Activated T-helper 1 cell treated with Interleukin-2 at 50 U/mL for 16 hours (primary cell): ENCODE results near the gene CLINT1.
"Not testable (repeated sequence)": the region's sequence is repeated elsewhere in the genome, so short reads cannot be mapped to it uniquely, and the experiment has no call there.

Experiments
- DNase-seq: peaks from one replicate; pipeline ENCODE4 v3.0.0-alpha.2; 2020; ENCODE audit warnings: low read depth

CLINT1 gene

DNA sequence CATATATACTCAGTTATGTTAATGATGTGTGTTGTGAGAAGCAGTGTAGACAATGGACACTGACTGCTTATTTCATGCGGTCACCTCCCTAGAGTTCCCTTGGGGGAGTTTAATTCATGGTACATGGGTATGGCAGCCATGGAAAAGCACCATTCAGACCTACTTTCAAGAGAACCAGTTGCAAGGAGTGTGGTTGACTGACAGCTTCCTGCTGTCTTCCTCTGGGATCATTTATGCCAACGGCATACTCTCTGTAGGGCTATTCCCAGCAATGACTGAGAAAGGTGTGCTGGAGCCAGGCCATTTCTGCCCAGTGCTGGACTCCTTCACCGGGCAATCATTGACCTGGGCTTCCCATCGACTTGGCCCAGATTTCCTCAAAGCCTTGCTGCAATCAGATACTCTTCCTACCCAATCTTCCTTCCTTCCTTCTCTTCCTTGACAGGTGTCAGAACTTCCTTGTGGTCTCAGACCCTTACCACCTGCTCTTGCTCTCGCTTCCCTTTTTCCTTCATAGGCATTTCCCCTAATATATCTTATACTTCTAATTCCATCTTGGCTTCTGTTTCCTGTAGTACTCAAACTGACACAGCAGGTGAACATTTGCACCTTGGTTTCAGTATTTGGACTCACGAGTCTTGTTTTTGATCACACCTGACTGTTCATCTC is 3.4 kb upstream of the CLINT1 start:
- DNase-seq = no peak

DNA sequence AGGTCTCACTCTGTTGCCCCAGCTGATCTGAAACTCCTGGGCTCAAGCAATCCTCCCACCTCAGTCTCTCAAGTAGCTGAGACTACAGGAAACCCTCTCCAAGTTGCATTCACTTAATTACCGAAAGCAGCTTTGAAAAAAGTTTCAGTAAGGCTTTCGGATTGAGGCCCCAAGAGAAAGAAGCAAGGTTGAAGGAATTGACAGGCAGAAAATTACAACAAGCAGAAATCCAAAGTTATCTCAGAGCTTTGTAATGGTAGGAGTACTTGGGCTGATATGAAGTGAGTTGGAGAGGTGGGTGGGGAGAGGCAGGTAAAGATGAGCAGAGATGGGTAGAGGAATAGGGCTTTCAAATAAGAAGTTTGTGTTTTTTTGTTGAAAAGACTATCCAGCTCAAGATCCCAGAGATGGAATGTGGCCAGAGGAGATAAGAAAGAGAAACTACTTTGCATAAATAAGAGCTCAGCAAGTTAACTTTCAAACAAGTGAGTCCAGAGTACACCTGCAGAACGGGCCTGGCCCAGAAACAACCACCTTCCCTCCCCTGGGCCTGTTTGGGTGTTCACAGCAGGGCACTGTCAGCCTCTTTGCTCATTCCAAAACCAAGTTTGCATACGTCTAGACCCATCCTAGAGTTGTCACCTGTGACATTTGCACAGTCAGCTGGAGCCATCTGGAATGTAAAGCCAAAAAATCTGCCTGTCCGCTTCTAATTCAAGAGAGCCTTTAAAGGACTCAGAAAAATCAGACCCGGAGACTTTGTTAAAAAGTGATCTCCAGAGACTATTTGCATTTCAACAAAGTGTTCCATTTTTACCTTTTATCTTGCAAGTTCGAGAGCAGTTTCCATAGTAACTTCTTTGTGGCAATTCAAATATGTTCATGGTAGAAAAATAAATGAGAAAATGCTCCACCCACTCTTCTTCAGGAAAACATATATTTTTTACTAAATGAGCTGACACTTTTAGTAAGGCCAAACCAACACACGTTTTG is 2.2 kb upstream of the CLINT1 start:
- no peak for DNase-seq

DNA sequence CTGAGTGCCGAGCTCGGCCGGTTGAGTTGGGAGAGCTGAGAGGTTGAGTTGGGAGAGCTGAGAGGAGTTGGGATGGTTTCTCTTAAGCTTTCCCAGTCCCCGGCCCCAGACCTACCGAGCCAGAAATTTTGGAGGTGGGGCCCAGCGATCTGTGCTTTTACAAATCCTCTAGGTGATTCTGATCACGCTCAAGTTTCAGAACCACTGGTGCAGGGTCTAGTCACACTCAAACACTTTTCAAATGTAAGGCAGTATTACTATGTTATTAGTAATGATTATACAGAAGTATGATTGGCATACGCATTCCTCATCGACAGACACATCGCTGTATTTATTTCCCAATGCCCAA is 256 bp upstream of the CLINT1 start:
- no peak for DNase-seq

DNA sequence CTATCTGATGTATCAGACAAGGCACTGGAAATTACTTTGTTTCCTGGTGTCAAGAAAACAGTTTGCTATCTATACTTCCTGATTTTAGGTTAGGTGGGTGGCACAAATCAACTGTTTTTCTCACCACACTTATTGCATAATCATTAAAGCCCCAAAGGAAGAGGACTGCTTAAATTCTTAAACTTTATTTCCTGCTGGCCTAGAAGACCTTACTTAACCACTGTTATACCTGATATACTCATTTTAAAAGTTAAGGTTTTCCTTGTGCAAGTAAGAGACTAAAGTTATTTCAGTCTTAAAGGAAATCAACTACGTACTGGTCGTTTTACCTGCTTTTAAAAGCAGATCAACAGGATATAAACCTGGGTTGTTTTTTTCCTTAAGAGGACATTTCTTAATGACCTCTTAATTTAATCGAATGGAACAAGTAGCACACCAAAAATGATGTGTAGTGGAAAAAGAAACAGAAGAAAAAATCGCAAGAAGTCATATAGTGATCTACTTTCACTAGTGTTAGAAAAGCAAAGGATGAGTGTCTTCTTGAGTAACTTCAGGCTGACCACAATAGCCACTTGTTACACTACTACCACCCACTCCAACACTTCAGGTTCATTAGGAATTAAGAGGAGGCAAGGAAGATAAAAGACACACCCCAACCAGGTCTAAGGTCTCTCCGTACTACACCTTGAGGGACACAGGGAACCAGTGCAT is 974 bp downstream of the CLINT1 start:
- no peak for DNase-seq

DNA sequence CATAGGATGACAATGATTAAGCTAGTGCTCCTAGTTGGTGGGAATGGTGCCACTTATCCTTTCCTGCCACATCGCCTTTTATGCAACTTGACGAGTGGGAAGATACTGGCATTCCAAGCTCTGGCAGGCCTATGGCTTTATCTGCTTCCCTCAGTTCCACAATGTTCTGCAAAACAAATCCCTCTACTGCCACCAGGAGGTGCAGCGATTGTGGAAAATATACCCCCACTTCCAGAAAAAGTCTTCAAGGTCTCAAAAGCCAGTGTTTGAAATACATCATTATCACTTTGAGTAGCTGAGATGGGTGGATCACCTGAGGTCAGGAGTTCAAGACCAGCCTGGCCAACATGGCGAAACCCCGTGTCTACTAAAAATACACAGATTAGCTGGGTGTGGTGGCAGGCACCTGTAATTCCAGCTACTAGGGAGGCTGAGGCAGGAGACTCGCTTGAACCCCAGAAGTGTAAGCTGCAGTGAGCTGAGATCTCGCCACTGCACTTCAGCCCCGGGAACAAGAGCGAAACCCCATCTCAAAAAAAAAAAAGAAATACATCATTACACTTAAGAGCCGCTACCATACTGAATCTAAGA is 3.4 kb downstream of the CLINT1 start:
- DNase-seq = no peak

DNA sequence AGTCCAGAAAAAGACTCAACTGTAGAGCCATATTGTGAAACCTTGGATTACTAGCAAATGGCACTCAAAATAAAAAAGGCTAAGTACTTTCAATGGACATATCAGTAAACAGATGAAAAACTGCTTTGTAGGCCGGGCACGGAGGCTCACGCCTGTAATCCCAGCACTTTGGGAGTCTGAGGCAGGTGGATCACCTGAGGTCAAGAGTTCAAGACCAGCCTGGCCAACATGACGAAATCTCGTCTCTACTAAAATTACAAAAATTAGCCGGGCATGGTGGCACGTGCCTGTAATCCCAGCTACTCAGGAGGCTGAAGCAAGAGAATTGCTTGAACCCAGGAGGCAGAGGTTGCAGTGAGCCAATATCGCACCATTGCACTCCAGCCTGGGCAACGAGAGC is 5.6 kb downstream of the CLINT1 start:
- not testable (repeated sequence) for DNase-seq

DNA sequence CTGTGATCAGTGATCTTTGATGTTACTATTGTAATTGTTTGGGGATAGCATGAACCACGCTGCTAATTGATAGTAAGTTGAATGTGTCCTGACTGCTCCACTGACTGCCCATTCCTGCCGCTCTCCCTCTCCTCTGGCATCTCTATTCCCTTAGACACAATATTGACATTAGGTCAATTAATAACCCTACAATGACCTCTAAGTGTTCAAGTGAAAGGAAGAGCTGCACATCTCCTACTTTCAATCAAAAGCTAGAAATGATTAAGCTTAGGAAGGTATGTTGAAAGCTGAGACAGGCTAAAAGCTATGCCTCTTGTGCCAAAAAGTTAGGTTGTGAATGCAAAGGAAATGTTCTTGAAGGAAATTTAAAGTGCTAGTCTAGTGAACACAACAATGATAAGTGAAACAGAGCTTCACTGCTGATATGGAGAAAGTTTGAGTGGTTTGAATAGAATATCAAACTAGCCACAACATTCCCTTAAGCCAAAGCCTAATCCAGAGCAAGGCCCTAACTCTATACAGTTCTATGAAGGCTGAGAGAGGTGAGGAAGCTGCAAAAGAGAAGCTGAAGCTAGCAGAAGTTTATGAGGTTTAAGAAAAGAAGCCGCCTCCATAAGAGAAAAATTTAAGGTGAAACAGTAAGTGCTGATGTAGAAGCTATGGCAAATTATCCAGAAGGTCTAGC is 12.9 kb downstream of the CLINT1 start:
- no peak for DNase-seq

DNA sequence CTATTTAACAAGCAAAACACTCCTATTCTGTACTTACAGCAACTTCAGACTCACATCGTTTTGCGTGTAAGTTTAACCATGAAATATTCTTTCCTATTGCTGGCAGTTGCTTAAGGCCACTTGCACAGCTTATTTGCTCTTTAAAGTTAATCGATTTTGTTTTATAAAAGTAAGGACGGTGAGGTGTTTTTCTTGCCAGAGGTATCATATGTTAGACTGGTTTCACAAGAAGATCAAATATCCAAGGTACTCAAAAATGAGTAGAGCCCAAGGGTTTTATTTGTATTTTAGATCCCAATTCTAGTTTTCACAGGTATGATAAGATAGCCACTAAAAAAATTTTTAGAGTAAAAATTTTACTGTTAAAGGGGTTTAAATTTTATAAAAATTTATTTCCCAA is 16.2 kb downstream of the CLINT1 start:
- no peak for DNase-seq

DNA sequence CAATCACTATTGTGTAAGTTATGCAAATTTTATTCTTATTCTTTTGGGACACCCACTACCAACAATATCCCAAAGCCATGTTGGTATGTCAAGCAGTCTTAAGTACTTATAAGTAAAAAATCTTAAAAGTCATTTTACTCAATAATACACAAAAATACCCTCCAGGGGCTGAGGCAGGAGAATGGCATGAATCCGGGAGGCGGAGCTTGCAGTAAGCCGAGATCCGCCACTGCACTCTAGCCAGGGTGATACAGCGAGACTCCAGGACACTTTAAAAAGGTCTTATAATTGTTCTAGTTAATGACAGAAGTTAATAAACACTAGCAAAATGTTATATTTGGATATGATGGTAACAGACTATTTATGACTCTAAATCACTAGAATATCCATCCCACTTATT is 16.8 kb downstream of the CLINT1 start:
- DNase-seq = no peak

DNA sequence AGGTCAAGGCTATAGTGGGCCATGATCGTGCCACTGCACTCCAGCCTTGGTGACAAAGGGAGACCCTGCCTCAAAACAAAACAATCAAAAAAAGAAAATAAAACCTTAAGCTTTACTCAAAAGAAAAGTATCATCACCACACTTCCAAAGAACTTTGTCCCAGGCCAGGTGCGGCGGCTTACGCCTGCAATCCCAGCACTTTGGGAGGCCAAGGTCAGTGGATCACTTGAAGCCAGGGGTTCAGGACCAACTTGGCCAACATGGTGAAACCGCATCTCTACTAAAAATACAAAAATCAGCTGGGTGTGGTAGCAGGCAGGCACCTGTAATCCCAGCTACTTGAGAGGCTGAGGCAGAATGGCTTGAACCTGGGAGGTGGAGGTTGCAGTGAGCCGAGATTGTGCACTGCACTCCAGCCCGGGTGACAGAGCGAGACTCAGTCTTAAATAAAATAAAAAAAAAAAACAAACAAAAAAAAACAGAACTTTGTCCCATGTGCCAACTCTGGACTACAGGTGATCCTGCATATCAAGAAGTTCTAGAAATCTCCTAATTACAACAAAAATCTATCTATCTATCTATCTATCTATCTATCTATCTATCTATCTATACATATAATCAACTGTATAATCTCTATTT is 19.7 kb downstream of the CLINT1 start:
- no peak for DNase-seq

DNA sequence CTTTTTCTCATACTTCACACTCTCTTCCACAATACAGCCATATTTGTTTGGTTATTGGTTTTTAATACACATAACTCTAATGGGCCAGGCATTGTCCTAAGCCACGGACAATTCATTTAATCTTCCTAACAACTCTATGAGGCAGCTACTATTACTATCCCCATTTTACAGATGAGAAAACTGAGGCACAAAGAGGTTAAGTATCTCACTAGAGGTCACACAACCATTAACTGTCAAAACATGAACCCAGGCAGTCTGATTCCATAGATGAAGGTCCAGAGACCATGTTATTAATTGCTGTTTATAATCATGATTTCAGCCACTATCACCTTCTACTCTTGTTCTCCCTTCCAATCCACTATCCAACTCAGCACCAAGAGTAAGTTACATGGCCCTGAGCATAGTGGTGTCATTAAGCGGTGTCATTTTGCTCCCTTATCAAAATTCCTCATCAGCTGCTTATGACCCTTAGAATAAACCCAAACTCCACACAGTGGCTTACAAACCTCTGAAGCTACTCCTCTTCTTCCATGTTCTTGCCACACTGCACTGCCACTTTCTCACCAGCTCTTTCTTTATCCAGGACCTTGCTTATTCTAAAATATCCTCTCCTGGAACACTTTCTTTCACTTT is 22.7 kb downstream of the CLINT1 start:
- no peak for DNase-seq

DNA sequence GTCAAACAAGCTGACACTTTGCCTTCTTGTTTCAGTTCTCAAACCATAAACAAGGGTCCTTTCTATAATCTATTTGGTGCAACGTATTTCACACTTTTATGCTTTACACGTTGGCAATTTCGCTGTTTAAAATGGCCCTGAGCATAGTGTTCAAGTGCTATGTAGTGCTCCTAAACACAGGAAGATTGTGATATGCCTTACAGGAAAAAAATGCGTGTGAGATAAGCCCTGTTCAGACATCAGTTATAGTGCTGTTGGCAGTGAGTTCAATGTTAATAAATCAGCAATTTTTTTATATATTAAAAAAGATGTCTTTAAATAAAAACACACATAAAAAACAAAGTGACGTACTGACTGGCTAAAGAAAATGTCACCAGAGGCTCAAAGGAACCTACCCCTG is 23.9 kb downstream of the CLINT1 start:
- no peak for DNase-seq

DNA sequence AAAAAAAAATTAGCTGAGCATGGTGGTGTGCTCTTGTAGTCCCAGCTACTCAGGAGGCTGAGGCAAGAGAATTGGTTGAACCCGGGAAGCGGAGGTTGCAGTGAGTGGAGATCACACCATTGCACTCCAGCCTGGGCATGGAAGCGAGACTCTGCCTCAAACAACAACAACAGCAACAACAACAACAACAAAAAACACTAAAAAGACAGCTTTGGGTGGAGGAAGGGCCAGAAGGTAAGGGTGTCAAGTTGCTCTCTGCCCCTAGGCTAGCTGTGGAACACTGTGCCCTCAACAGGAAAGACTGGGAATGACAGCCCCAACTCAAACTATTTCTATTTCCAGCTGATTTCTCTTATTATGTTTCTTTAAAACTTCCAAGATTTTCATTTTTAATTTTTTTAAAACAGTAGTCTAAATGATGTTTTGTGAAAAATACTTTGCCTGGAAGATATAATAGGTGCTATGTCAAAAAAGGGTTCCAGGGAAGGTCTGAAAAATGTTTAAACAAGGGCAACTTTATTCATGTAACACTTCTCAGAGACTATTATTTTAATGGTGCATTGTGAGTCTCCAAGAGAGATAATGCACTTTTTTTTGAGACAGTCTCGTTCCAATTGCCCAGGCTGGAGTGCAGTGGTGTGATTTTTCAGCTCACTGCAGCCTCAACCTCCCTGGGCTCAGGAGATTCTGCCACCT is 29.9 kb downstream of the CLINT1 start:
- no peak for DNase-seq

DNA sequence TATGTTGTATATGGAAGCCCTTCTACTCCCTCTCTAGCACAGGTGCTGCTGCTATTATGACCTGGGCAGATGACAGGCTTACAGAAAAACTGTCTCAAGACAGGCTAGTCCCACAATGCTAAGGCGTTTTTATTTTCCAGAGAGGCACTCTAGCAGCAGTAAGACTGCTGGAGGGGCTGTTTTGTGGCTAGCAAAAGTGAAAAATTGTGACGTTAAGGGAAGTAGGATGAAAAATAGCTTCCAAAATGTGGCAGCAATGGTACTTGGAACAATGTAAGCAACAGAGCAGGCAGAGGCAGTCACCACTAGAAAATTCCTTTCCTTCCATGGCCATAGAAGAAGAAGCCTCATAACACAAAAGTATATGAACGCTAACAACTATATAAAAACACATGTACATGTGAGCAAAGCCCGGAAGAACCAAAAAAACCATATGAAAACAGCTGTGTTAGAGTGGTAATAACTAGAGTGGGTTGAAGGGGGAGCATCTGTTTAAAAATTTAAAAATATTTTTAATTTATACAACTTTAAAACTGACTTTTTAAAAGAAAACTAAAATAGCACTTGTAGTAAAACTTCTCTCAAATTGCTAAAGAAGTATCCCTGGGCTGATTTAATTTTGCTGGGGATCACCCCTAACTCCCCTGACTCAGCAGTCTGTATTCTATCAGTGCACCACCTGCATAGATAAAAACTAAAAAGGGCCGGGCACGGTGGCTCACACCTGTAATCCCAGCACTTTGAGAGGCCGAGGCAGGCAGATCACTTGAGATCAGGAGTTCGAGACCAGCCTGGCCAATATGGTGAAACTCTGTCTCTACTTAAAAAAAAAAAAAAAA is 30.6 kb downstream of the CLINT1 start:
- DNase-seq = no peak

DNA sequence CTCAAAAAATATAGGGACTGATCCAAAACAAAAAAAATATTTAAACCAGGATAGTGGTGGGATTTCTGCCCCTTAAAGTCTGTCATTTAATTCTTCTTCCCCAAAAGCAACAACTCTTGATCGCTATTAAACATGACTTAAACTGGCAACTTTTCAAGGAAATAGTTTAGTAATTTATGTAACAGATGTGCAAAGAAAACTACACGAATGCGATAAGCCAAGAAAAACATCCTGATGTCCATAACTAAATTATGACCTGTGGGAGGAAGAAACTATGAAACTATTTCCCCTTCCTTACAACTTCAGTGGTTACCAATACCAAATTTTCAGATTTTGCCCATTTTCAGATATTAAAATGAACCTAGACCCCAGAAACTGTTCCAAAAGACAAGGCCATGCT is 31.5 kb downstream of the CLINT1 start:
- no peak for DNase-seq

DNA sequence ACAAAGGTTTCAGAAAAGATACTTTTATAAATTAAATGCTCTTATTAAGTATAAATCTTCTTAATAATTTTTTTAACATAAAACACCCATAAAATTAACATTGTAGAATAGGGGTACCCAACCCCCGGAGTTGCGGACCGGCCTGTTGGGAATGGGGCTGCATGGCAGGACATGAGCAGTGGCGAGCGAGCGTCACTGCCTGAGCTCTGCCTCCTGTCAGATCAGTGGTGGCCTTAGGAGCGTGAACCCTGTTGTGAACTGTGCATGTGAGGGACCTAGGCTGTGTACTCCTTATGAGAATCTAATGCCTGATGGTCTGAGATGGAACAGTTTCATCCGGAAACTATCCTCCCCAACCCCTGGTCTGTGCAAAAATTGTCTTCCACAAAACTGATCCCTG is 35.3 kb downstream of the CLINT1 start:
- no peak for DNase-seq

DNA sequence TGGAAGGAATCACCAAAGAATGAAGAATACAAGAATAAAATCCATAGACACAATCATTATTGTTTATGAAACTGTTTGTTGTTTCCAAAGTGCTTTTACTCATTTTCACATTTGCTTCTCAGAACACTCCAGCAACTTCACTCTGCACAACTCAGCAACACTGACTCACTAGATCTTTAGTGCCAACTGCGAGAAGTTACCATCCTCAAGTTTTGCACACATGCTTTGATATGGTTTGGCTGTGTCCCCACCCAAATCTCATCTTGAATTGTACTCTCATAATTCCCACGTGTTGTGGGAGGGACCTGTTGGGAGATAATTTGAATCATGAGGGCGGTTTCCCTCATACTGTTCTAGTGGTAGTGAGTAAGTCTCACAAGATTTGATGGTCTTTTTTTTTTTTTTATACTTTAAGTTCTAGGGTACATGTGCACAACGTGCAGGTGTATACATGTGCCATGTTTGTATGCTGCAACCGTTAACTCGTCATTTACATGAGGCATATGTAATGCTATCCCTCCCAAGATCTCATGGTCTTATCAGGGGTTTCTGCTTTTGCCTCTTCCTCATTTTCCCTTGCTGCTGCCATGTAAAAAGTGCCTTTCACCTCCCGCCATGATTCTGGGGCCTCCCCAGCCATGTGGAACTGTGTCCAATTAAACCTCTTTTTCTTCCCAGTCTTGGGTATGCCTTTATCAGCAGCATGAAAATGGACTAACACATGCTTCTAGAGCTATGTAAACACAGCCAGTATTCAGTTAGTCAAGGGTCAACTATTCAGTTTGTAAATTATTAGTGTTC is 36.9 kb downstream of the CLINT1 start:
- DNase-seq = no peak

DNA sequence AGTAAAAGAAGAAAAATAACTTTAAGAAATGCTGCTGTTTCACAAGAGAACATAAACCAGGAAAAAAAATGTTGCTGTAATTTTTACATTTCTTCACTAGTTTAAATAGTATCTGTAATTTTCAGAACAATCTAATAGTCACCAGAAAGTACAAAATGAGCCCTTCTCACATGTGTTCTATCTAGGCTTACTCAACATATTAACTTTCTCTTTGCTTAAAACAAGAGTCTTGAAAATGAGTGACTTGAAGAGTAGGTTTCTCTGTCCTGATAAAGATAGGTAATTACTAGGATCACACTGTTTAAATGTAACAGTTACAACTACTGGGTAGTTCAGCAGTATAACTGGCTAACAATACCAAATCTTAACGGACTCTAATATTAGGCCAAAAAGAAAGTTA is 37.5 kb downstream of the CLINT1 start:
- no peak for DNase-seq
